H9 (cell line): ENCODE measurements around the gene NAMPT. TPM values are rescaled to one million over a fixed set of nuclear protein-coding genes. Genes with fewer than 3 reads are reported as not detected.

ENCODE experiments used
- DNase-seq: peaks from one replicate; pipeline ENCODE4 v3.0.0-alpha.2; 2017
- H2AFZ ChIP-seq: one replicate; pipeline ENCODE4 v1.6.1; 2013; ENCODE audit warnings: mild to moderate bottlenecking, low read length, control low read depth, moderate library complexity
- H2AK5ac ChIP-seq: 2 replicates; pipeline ENCODE4 v1.6.1; 2013; ENCODE audit warnings: low read length, control low read depth, mixed read lengths; ENCODE audit not compliant: insufficient read length
- H2BK120ac ChIP-seq: one replicate; pipeline ENCODE4 v1.6.1; 2013; ENCODE audit warnings: low read depth, mild to moderate bottlenecking, low read length, control low read depth, inconsistent platforms; ENCODE audit not compliant: poor library complexity, severe bottlenecking
- H2BK12ac ChIP-seq: 2 replicates; pipeline ENCODE4 v1.6.1; 2013; ENCODE audit warnings: low read length, control low read depth, mixed read lengths, low read depth; ENCODE audit not compliant: insufficient read length
- H2BK15ac ChIP-seq: 2 replicates; pipeline ENCODE4 v1.6.1; 2013; ENCODE audit warnings: low read depth, low read length, control low read depth
- H2BK20ac ChIP-seq: one replicate; pipeline ENCODE4 v1.6.1; 2013; ENCODE audit warnings: low read depth, mild to moderate bottlenecking, low read length, control low read depth, inconsistent platforms; ENCODE audit not compliant: poor library complexity, severe bottlenecking
- H2BK5ac ChIP-seq: 2 replicates; pipeline ENCODE4 v1.6.1; 2013; ENCODE audit warnings: low read length, control low read depth, mixed read lengths; ENCODE audit not compliant: insufficient read length
- H3K14ac ChIP-seq: 2 replicates; pipeline ENCODE4 v1.6.1; 2013; ENCODE audit warnings: low read length, control low read depth; ENCODE audit not compliant: insufficient read depth
- H3K18ac ChIP-seq: 2 replicates; pipeline ENCODE4 v1.6.1; 2013; ENCODE audit warnings: low read depth, mild to moderate bottlenecking, mixed read lengths, low read length, control low read depth; ENCODE audit not compliant: insufficient read length
- H3K23ac ChIP-seq: 2 replicates; pipeline ENCODE4 v1.6.1; 2013; ENCODE audit warnings: low read length, control low read depth, mixed read lengths, low read depth; ENCODE audit not compliant: insufficient read length
- H3K23me2 ChIP-seq: 2 replicates; pipeline ENCODE4 v1.6.1; 2013; ENCODE audit warnings: low read depth, mild to moderate bottlenecking, mixed read lengths, low read length, control low read depth; ENCODE audit not compliant: insufficient read length, poor library complexity, severe bottlenecking
- H3K27ac ChIP-seq: 2 replicates; pipeline ENCODE4 v1.5.1; 2013; ENCODE audit warnings: low read length, control low read depth, mixed read lengths, low read depth; ENCODE audit not compliant: insufficient read length
- H3K27me3 ChIP-seq: 2 replicates; pipeline ENCODE4 v1.6.1; 2013; ENCODE audit warnings: low read length, control low read depth, inconsistent platforms; ENCODE audit not compliant: insufficient read depth
- H3K4ac ChIP-seq: 2 replicates; pipeline ENCODE4 v1.6.1; 2013; ENCODE audit warnings: low read depth, mild to moderate bottlenecking, control low read depth, inconsistent platforms, low read length, moderate library complexity
- H3K4me1 ChIP-seq: 2 replicates; pipeline ENCODE4 v1.6.1; 2013; ENCODE audit warnings: low read length, control low read depth, inconsistent platforms; ENCODE audit not compliant: insufficient read depth
- H3K4me2 ChIP-seq: 2 replicates; pipeline ENCODE4 v1.6.1; 2013; ENCODE audit warnings: low read length, control low read depth, mixed read lengths; ENCODE audit not compliant: insufficient read length, insufficient read depth
- H3K56ac ChIP-seq: 2 replicates; pipeline ENCODE4 v1.6.1; 2013; ENCODE audit warnings: low read depth, mild to moderate bottlenecking, mixed read lengths, low read length, control low read depth; ENCODE audit not compliant: insufficient read length
- H3K79me1 ChIP-seq: 2 replicates; pipeline ENCODE4 v1.6.1; 2013; ENCODE audit warnings: low read depth, mild to moderate bottlenecking, moderate library complexity, low read length, control low read depth, inconsistent platforms; ENCODE audit not compliant: insufficient read depth, poor library complexity, severe bottlenecking
- H3K79me2 ChIP-seq: 2 replicates; pipeline ENCODE4 v1.6.1; 2013; ENCODE audit warnings: low read length, control low read depth, inconsistent platforms; ENCODE audit not compliant: insufficient read depth
- H3K9ac ChIP-seq: 2 replicates; pipeline ENCODE4 v1.6.1; 2013; ENCODE audit warnings: low read length, control low read depth, mixed read lengths; ENCODE audit not compliant: insufficient read length; ENCODE audit errors: extremely low read depth
- H3K9me3 ChIP-seq: one replicate; pipeline ENCODE4 v1.6.1; 2013; ENCODE audit warnings: low read depth, low read length, inconsistent platforms; ENCODE audit not compliant: control insufficient read depth
- H3T11ph ChIP-seq: one replicate; pipeline ENCODE4 v1.6.1; 2013; ENCODE audit warnings: mild to moderate bottlenecking, low read length, control low read depth, inconsistent platforms
- H4K20me1 ChIP-seq: one replicate; pipeline ENCODE4 v1.6.1; 2013; ENCODE audit not compliant: control insufficient read depth, insufficient read length, insufficient read depth
- H4K5ac ChIP-seq: 2 replicates; pipeline ENCODE4 v1.6.1; 2013; ENCODE audit warnings: low read depth, mild to moderate bottlenecking, mixed read lengths, low read length, control low read depth; ENCODE audit not compliant: insufficient read length
- H4K8ac ChIP-seq: replicated peaks from 2 replicates; pipeline ENCODE4 v1.6.1; 2013; ENCODE audit warnings: low read length, control low read depth, mixed read lengths, low read depth; ENCODE audit not compliant: insufficient read length
- H4K91ac ChIP-seq: 2 replicates; pipeline ENCODE4 v1.6.1; 2013; ENCODE audit warnings: low read depth, mild to moderate bottlenecking, moderate library complexity, mixed read lengths, low read length, control low read depth; ENCODE audit not compliant: insufficient read length
- H3K27ac Mint-ChIP-seq, 3 experiments: 2 replicates in 2 of 3; 3 replicates in 1 of 3; pipeline ENCODE4 v1.8.0; 2020 to 2021; ENCODE audit warnings: mixed read lengths in 3 of 3, mild to moderate bottlenecking in 1 of 3, moderate library complexity in 1 of 3
- H3K27me3 Mint-ChIP-seq: 2 replicates; pipeline ENCODE4 v1.8.0; 2021; ENCODE audit warnings: low read depth, mild to moderate bottlenecking, moderate library complexity, mixed read lengths
- H3K36me3 Mint-ChIP-seq, 3 experiments: 2 replicates in 2 of 3; 3 replicates in 1 of 3; pipeline ENCODE4 v1.8.0; 2020 to 2021; ENCODE audit warnings: low read depth in 3 of 3, mixed read lengths in 3 of 3; ENCODE audit not compliant: insufficient read depth in 1 of 3
- H3K4me1 Mint-ChIP-seq, 2 experiments: 2 replicates each; pipeline ENCODE4 v1.8.0; 2020; ENCODE audit warnings: mixed read lengths in 2 of 2
- H3K4me3 Mint-ChIP-seq, 2 experiments: 2 replicates in 1 of 2; 3 replicates in 1 of 2; pipeline ENCODE4 v1.8.0; 2020 to 2021; ENCODE audit warnings: mild to moderate bottlenecking in 2 of 2, mixed read lengths in 2 of 2, moderate library complexity in 1 of 2
- H3K9me3 Mint-ChIP-seq, 2 experiments: 2 replicates in 1 of 2; 3 replicates in 1 of 2; pipeline ENCODE4 v1.8.0; 2020; ENCODE audit warnings: mild to moderate bottlenecking in 2 of 2, mixed read lengths in 2 of 2, moderate library complexity in 1 of 2
- CTCF ChIP-seq: fragments of 200-600 bp; sonication (generic); conservative IDR thresholded peaks from 3 replicates; pipeline ENCODE4 v1.8.0; 2021; ENCODE audit warnings: antibody characterized with exemption, mild to moderate bottlenecking
- WGBS: extraction: QIAGEN DNeasy Blood & Tissue Kit; methylation state at CpG from one replicate; pipeline ENCODE4 v1.1.7; 2013; ENCODE audit warnings: missing lambda C conversion rate, low lambda C conversion rate, mixed read lengths; ENCODE audit not compliant: insufficient read length; ENCODE audit errors: extremely low coverage; 5-methylcytosine and 5-hydroxymethylcytosine counted together
- total RNA-seq: library from RNA; stranded (reverse); gene quantifications from 2 replicates; pipeline ENCODE4 v1.2.1, GENCODE V29; 2021

The NAMPT gene
- total RNA-seq, 1 experiment from 2014 or later: 83.5 TPM

- Histone ChIP-seq H3T11ph (no peak overlapping the region), H3K18ac (no peak overlapping the region), H3K27ac (no peak overlapping the region), H2BK5ac (no peak overlapping the region), H2BK12ac (no peak overlapping the region), H3K23me2 (no peaks in the 10 kb centered on the region), H3K9ac (no peak overlapping the region), H4K91ac (no peak overlapping the region), H2BK20ac (no peak overlapping the region), H2BK15ac (no peak overlapping the region), H3K27me3 (no peaks in the 10 kb centered on the region), H2AK5ac (no peak overlapping the region), H3K79me2 (no peaks in the 10 kb centered on the region), H3K23ac (no peak overlapping the region), H3K4me2 (no peak overlapping the region), H4K5ac (no peak overlapping the region), H3K79me1 (no peaks in the 10 kb centered on the region), H3K56ac (no peak overlapping the region), H4K8ac (no peak overlapping the region), H3K9me3 (no peaks in the 10 kb centered on the region), H2BK120ac (no peak overlapping the region), H3K14ac (no peak overlapping the region), H3K4me1 (no peaks in the 10 kb centered on the region), H2AFZ (no peak overlapping the region), H3K4ac (no peak overlapping the region), H4K20me1 (no peaks in the 10 kb centered on the region)
- no CpG with 5 or more reads among the region's 5 CpGs for WGBS
- TF ChIP-seq CTCF: no peak
- peaks cover 5 to 9% (median 8%) of the 10 kb centered on the region in 3 experiments; a peak in 4 of 7 replicates for H3K36me3 Mint-ChIP-seq
- no peak for DNase-seq
- peaks cover 23 to 32% of the 10 kb centered on the region in 2 experiments for H3K9me3 Mint-ChIP-seq
- peaks cover 2% of the 10 kb centered on the region; the same call in 1 of the 2 replicates for H3K27me3 Mint-ChIP-seq
- H3K4me1 Mint-ChIP-seq: no peaks in the 10 kb centered on the region
- H3K4me3 Mint-ChIP-seq: no peak overlapping the region
- H3K27ac Mint-ChIP-seq: no peak overlapping the region
Observed at GRCh38 chr7:106317971-106318370, 33.2 kb upstream of the NAMPT start.
